ENCODE results near the gene MAML2.

The MAML2 gene

GRCh38 chr11:96340555-96340885 lies 2.5 kb downstream of the MAML2 start:
- H3K4me2 ChIP-seq (ENCODE audit: low read depth, low read length), result peak overlapping the region; percentile 89
- H3K4me1 ChIP-seq (ENCODE audit: low read length), result peaks cover 30% of the 10 kb centered on the region
- peak overlapping the region; percentile 86 for H3K4me3 ChIP-seq (ENCODE audit: low read length)

GRCh38 chr11:96339706-96340554 lies 3.1 kb downstream of the MAML2 start:
- H3K79me2 ChIP-seq (ENCODE audit: low read length), result peaks cover 77% of the 10 kb centered on the region
- peaks cover 30% of the 10 kb centered on the region for H3K4me1 ChIP-seq (ENCODE audit: low read length)
- H3K27ac ChIP-seq (ENCODE audit: low read length), result peak overlapping the region; percentile 81; the same call in 1 of the 2 replicates
- no peak for DNase-seq
- peaks cover 53% of the 10 kb centered on the region for H3F3A ChIP-seq (ENCODE audit: insufficient read depth, low read length)
- H3K4me3 ChIP-seq (ENCODE audit: low read length), result peak overlapping the region; percentile 86
- no peaks in the 10 kb centered on the region for H3K9me3 ChIP-seq (replicated peaks; ENCODE audit: insufficient read depth, low read length)
- H3K9me2 ChIP-seq (replicated peaks; ENCODE audit: insufficient read depth, low read length), result no peaks in the 10 kb centered on the region
- H3K27me3 ChIP-seq (replicated peaks; ENCODE audit: insufficient read depth, low read length), result no peaks in the 10 kb centered on the region
- H4K20me1 ChIP-seq (ENCODE audit: insufficient read depth, low read length), result no peaks in the 10 kb centered on the region
- H3K36me3 ChIP-seq (replicated peaks; ENCODE audit: insufficient read depth, low read length), result 0 out of 2 replicates have a peak, but pooled peaks cover 9% of the 10 kb centered on the region
- H3K4me2 ChIP-seq (ENCODE audit: low read depth, low read length), result peak overlapping the region; percentile 89
- peak overlapping the region; percentile 32; the same call in 1 of the 2 replicates for H2AFZ ChIP-seq (ENCODE audit: low read length)
- TF ChIP-seq, protein P1, sequence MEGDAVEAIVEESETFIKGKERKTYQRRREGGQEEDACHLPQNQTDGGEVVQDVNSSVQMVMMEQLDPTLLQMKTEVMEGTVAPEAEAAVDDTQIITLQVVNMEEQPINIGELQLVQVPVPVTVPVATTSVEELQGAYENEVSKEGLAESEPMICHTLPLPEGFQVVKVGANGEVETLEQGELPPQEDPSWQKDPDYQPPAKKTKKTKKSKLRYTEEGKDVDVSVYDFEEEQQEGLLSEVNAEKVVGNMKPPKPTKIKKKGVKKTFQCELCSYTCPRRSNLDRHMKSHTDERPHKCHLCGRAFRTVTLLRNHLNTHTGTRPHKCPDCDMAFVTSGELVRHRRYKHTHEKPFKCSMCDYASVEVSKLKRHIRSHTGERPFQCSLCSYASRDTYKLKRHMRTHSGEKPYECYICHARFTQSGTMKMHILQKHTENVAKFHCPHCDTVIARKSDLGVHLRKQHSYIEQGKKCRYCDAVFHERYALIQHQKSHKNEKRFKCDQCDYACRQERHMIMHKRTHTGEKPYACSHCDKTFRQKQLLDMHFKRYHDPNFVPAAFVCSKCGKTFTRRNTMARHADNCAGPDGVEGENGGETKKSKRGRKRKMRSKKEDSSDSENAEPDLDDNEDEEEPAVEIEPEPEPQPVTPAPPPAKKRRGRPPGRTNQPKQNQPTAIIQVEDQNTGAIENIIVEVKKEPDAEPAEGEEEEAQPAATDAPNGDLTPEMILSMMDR (IDR thresholded peaks at IDR 0.05; ENCODE audit: low read length), result no peak
- TF ChIP-seq EZH2 (optimal IDR thresholded peaks at IDR 0.05; ENCODE audit: low read depth, low read length) (no peak), EZH2phosphoT487 (IDR thresholded peaks at IDR 0.05; ENCODE audit: low read length) (no peak)
- H3K9ac ChIP-seq (ENCODE audit: low read length), result peak overlapping the region; percentile 63

More at GRCh38 chr11:96340555-96340885, 2.5 kb downstream of the MAML2 start:
- H3K79me2 ChIP-seq (ENCODE audit: low read length), result peaks cover 72% of the 10 kb centered on the region
- H2AFZ ChIP-seq (ENCODE audit: low read length), result no peak overlapping the region
- DNase-seq, result no peak
- H4K20me1 ChIP-seq (ENCODE audit: insufficient read depth, low read length), result no peaks in the 10 kb centered on the region
- H3F3A ChIP-seq (ENCODE audit: insufficient read depth, low read length), result peaks cover 53% of the 10 kb centered on the region
- H3K27ac ChIP-seq (ENCODE audit: low read length), result peak overlapping the region; percentile 81; the same call in 1 of the 2 replicates
- 0 out of 2 replicates have a peak, but pooled peaks cover 4% of the 10 kb centered on the region for H3K36me3 ChIP-seq (replicated peaks; ENCODE audit: insufficient read depth, low read length)
- no peaks in the 10 kb centered on the region for H3K9me2 ChIP-seq (replicated peaks; ENCODE audit: insufficient read depth, low read length)
- H3K9ac ChIP-seq (ENCODE audit: low read length), result peak overlapping the region; percentile 63
- no peaks in the 10 kb centered on the region for H3K9me3 ChIP-seq (replicated peaks; ENCODE audit: insufficient read depth, low read length)
- no peak for TF ChIP-seq EZH2 (optimal IDR thresholded peaks at IDR 0.05; ENCODE audit: low read depth, low read length)
- TF ChIP-seq, protein P1 (IDR thresholded peaks at IDR 0.05; ENCODE audit: low read length), result no peak
- TF ChIP-seq EZH2phosphoT487 (IDR thresholded peaks at IDR 0.05; ENCODE audit: low read length), result no peak
- H3K27me3 ChIP-seq (replicated peaks; ENCODE audit: insufficient read depth, low read length), result no peaks in the 10 kb centered on the region

DNA sequence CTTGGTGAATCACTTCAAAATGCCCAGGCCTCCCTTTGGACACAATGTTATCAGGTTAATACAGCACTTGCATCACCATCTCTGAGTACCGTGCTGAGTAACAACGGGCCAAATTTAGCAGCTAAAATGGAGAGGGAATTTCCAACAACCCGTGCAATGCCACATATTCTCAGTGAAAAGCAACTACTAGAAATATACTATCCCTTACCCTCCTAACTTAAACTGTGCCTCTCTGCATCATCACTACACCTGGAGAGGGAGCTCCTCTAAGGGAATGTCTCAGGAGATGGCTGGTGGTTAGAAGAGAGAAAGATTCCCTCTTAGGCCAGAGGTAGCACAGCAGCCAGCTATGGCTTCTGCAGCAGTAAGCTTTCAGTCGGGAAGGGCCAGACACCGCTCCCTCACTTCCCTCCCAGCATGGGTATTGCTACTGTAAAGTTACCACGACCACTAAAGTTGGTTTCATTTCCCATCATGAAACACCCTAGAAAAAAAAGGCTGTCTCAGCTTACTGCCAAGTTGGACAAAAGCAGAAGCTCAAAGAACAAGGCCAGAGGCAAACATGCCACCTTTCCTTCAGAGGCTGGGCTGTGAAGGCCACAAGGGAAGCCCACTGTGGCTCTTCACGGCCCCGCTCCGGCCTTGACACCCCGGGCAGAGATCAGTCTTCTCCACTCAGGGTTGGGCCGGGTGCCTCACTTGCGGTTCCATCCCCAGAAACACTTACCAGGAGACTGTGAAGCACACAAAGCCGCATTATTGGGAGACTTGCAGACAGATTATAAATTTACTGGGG lies 3.9 kb downstream of the MAML2 start:
- peak; percentile 88 for DNase-seq
- peaks cover 30% of the 10 kb centered on the region for H3K4me1 ChIP-seq (ENCODE audit: low read length)

More for the DNA sequence above, 3.9 kb downstream of the MAML2 start:
- H3K4me3 ChIP-seq (ENCODE audit: low read length), result peak overlapping the region; percentile 86
- no peaks in the 10 kb centered on the region for H3K27me3 ChIP-seq (replicated peaks; ENCODE audit: insufficient read depth, low read length)
- H3F3A ChIP-seq (ENCODE audit: insufficient read depth, low read length), result peaks cover 53% of the 10 kb centered on the region
- 0 out of 2 replicates have a peak, but pooled peaks cover 9% of the 10 kb centered on the region for H3K36me3 ChIP-seq (replicated peaks; ENCODE audit: insufficient read depth, low read length)
- no peaks in the 10 kb centered on the region for H3K9me2 ChIP-seq (replicated peaks; ENCODE audit: insufficient read depth, low read length)
- peaks cover 86% of the 10 kb centered on the region for H3K79me2 ChIP-seq (ENCODE audit: low read length)
- H3K9me3 ChIP-seq (replicated peaks; ENCODE audit: insufficient read depth, low read length), result no peaks in the 10 kb centered on the region
- H3K4me2 ChIP-seq (ENCODE audit: low read depth, low read length), result peak overlapping the region; percentile 89
- H2AFZ ChIP-seq (ENCODE audit: low read length), result peak overlapping the region; percentile 32; the same call in 1 of the 2 replicates
- H3K9ac ChIP-seq (ENCODE audit: low read length), result peak overlapping the region; percentile 63
- H3K27ac ChIP-seq (ENCODE audit: low read length), result peak overlapping the region; percentile 81
- no peaks in the 10 kb centered on the region for H4K20me1 ChIP-seq (ENCODE audit: insufficient read depth, low read length)
- no peak for TF ChIP-seq EZH2phosphoT487 (IDR thresholded peaks at IDR 0.05; ENCODE audit: low read length)
- TF ChIP-seq, protein P1 (IDR thresholded peaks at IDR 0.05; ENCODE audit: low read length), result no peak
- no peak for TF ChIP-seq EZH2 (optimal IDR thresholded peaks at IDR 0.05; ENCODE audit: low read depth, low read length)

Data from MM.1S (cell line).